ENCODE results near the gene RPS6KA1. TPM values are rescaled to one million over a fixed set of nuclear protein-coding genes. Genes with fewer than 3 reads are reported as not detected.

RPS6KA1 gene
- total and polyA plus RNA-seq, 11 donors, result 1.1 to 24.4 (median 3.5) TPM

DNA sequence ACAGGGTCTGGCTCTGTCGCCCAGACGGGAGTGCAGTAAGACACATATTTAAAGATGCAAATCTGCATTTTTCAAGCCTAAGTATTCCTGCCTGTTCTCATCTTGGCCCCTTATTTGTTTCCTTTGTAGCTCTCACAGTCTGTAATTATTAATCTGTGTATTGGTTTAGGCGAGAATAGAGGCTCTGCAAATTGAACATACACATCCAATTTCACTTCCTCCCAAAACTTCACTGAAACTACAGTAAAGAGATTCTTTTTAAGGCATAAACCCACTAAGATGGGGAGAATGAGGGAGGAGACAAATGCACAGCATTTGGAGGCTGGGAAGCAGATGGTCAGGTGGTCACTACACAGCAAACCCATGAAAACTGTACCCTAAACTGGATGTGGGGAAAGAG, 36.3 kb upstream of the RPS6KA1 start:
- Histone ChIP-seq H3K27me3 (no peaks in the 10 kb centered on the region), H3K4me3 (no peak overlapping the region), H3K36me3 (no peaks in the 10 kb centered on the region), H3K9me3 (no peaks in the 10 kb centered on the region), H3K27ac (no peak overlapping the region), H3K4me1 (no peaks in the 10 kb centered on the region)
- intact Hi-C loops (cut with DNase I), result loop anchor here in 1 of 10 donors (10.0 kb wide), 1 partner anchor 382 kb away; no protein-coding TSS in a partner anchor
- TF ChIP-seq, protein P1, sequence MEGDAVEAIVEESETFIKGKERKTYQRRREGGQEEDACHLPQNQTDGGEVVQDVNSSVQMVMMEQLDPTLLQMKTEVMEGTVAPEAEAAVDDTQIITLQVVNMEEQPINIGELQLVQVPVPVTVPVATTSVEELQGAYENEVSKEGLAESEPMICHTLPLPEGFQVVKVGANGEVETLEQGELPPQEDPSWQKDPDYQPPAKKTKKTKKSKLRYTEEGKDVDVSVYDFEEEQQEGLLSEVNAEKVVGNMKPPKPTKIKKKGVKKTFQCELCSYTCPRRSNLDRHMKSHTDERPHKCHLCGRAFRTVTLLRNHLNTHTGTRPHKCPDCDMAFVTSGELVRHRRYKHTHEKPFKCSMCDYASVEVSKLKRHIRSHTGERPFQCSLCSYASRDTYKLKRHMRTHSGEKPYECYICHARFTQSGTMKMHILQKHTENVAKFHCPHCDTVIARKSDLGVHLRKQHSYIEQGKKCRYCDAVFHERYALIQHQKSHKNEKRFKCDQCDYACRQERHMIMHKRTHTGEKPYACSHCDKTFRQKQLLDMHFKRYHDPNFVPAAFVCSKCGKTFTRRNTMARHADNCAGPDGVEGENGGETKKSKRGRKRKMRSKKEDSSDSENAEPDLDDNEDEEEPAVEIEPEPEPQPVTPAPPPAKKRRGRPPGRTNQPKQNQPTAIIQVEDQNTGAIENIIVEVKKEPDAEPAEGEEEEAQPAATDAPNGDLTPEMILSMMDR (IDR thresholded peaks at IDR 0.05), result no peak
- WGBS, 4 donors, result 64 to 72% (median 70%) methylated on average over 3 of the region's 3 CpGs
- ATAC-seq (no peak), DNase-seq (no peak)

DNA sequence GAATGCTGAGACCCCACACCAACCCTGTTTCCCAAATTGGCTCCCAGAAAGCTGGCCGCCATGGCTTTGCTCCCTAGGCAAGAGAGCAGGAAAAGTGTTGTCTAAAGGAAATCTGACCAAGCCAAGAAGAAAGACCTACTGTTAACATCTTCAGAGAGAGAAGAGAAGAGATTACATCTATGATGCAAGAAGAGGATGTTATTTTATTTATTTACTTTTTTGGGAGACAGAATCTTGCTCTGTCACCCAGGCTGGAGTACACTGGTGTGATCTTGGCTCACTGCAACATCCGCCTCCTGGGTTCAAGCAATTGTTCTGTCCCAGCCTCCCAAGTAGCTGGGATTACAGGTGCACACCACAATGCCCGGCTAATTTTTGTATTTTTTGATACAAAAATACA, 35.6 kb upstream of the RPS6KA1 start:
- no peak overlapping the region for H3K4me3 ChIP-seq
- H3K36me3 ChIP-seq, result no peaks in the 10 kb centered on the region
- H3K4me1 ChIP-seq, result no peaks in the 10 kb centered on the region
- H3K27me3 ChIP-seq, result no peaks in the 10 kb centered on the region
- TF ChIP-seq, protein P1 (IDR thresholded peaks at IDR 0.05), result no peak
- TF ChIP-seq POLR2A (IDR thresholded peaks at IDR 0.05), result no peak
- H3K9me3 ChIP-seq, result no peaks in the 10 kb centered on the region
- H3K27ac ChIP-seq, result no peak overlapping the region
- DNase-seq (no peak), ATAC-seq (no peak)
- intact Hi-C loops (cut with DNase I), result loop anchor here in 1 of 10 donors (10.0 kb wide), 1 partner anchor 381 kb away; no protein-coding TSS in a partner anchor
- WGBS, 4 donors, result 86 to 96% (median 90%) methylated on average over 3 of the region's 3 CpGs

DNA sequence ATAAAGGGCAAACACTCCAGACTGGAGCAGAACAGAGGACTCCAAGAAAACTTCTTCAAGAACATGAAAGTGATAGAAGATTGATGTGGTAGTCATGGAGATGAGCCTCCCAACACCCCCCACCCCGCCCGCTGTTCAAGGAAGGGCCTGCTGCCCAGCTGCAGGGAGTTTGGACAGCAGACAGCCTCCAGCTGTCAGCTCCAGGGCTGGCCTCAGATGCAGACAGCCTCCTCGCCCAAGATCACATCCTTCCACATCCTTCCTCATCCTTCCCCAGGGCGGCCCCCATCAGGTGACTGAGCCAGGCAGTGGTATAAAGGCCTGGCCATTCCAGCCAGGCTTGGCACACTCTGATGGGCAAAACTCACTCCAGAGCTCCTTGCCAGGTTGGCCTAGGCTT, 32.7 kb upstream of the RPS6KA1 start:
- 31 to 68% (median 45%) methylated on average over 4 of the region's 4 CpGs for WGBS, 4 donors
- Histone ChIP-seq H3K36me3 (no peaks in the 10 kb centered on the region), H3K4me1 (peaks cover 0 to 19% (median 12%) of the 10 kb centered on the region in 12 donors), H3K4me3 (no peak overlapping the region), H3K27me3 (no peaks in the 10 kb centered on the region), H3K9me3 (no peaks in the 10 kb centered on the region), H3K27ac (no peak overlapping the region)
- no peak for ATAC-seq
- intact Hi-C loops (cut with DNase I), result loop anchor here in 1 of 10 donors (10.0 kb wide), 1 partner anchor 378 kb away; no protein-coding TSS in a partner anchor
- peak in 1 of 5 donors; percentile 29 for DNase-seq
- TF ChIP-seq, protein P1 (IDR thresholded peaks at IDR 0.05), result no peak
- no peak for TF ChIP-seq POLR2A (IDR thresholded peaks at IDR 0.05)

DNA sequence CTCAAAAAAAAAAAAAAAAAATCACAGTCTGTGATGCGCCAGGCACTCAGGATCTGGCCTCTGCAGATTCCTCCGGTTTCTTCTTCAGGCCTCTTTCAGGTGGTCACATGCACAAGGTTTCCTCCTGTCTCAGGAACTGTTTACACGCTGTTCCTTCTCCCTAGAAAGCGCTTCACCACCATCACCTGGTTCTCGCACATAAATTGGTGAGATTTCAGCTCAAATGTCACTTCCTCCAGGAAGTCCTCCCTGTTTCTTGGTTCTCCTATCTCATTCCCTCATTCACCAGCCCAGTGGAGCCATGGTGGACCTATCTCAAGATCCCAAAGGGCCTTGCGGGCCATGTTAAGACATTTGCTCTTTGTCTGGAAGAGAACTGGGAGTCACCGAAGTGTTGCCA, 30.7 kb upstream of the RPS6KA1 start:
- no peaks in the 10 kb centered on the region for H3K9me3 ChIP-seq
- ATAC-seq, result no peak
- H3K4me3 ChIP-seq, result no peak overlapping the region
- no peaks in the 10 kb centered on the region for H3K36me3 ChIP-seq
- peaks cover 0 to 19% (median 13%) of the 10 kb centered on the region in 12 donors for H3K4me1 ChIP-seq
- DNase-seq, result no peak
- WGBS, 4 donors, result 93 to 96% (median 95%) methylated on average over 7 of the region's 7 CpGs
- intact Hi-C loops (cut with DNase I), result loop anchor here in 1 of 10 donors (10.0 kb wide), 1 partner anchor 376 kb away; no protein-coding TSS in a partner anchor
- H3K27ac ChIP-seq, result no peak overlapping the region
- H3K27me3 ChIP-seq, result no peaks in the 10 kb centered on the region
- TF ChIP-seq POLR2A (IDR thresholded peaks at IDR 0.05), result no peak
- TF ChIP-seq, protein P1 (IDR thresholded peaks at IDR 0.05), result no peak
